HepG2 (cell line): ENCODE measurements around the gene SYNE3. TPM values are rescaled to one million over a fixed set of nuclear protein-coding genes. Genes with fewer than 3 reads are reported as not detected.

Experiments
- CBX5 ChIP-seq: sonication (generic); formaldehyde crosslinking; IDR thresholded peaks from 2 replicates; pipeline ENCODE4 v1.4.0; 2020; ENCODE audit warnings: missing genetic modification reagents, borderline replicate concordance
- CEBPG ChIP-seq: IDR thresholded peaks from 2 replicates; pipeline ENCODE4 v1.6.1; 2016
- HIVEP1 ChIP-seq: sonication (generic); formaldehyde crosslinking; IDR thresholded peaks from 2 replicates; pipeline ENCODE4 v1.4.0; 2020; ENCODE audit warnings: mild to moderate bottlenecking, missing genetic modification reagents
- NCOA5 ChIP-seq: sonication (generic); formaldehyde crosslinking; IDR thresholded peaks from 2 replicates; pipeline ENCODE4 v1.4.0; 2020; ENCODE audit warnings: missing genetic modification reagents
- POLR2AphosphoS5 ChIP-seq: IDR thresholded peaks from 2 replicates; pipeline ENCODE4 v1.6.1; 2012; ENCODE audit warnings: low read depth, low read length
- SRSF9 ChIP-seq: fragments of 200-400 bp; formaldehyde crosslinking; IDR thresholded peaks from 2 replicates; pipeline ENCODE4 v1.6.1; 2018; ENCODE audit warnings: borderline replicate concordance, mild to moderate bottlenecking, low read depth, low read length; ENCODE audit not compliant: insufficient read depth, poor library complexity, severe bottlenecking
- TARDBP ChIP-seq: sonication (generic); formaldehyde crosslinking; IDR thresholded peaks from 2 replicates; pipeline ENCODE4 v1.8.0; 2022; ENCODE audit warnings: mild to moderate bottlenecking, missing genetic modification reagents
- TBX3 ChIP-seq: fragments of 450-650 bp; IDR thresholded peaks from 2 replicates; pipeline ENCODE4 v1.6.1; 2017; ENCODE audit warnings: antibody characterized with exemption, mild to moderate bottlenecking, inconsistent platforms, borderline replicate concordance
- ZNF253 ChIP-seq: sonication (generic); formaldehyde crosslinking; IDR thresholded peaks from 2 replicates; pipeline ENCODE4 v1.8.0; 2022; ENCODE audit warnings: mild to moderate bottlenecking, missing genetic modification reagents, borderline replicate concordance
- ZSCAN21 ChIP-seq: sonication (generic); formaldehyde crosslinking; IDR thresholded peaks from 2 replicates; pipeline ENCODE4 v1.8.0; 2022; ENCODE audit warnings: mild to moderate bottlenecking, missing genetic modification reagents, moderate library complexity, borderline replicate concordance
- polyA plus RNA-seq, 8 experiments: library from polyadenylated mRNA; depleted of rRNA in 3 of 8; stranded (reverse) in 7 of 8; unstranded in 1 of 8; fragments of >200 nt; fragmentation: Illumina TruSeq in 4 of 8; extraction: Trizol in 4 of 8; gene quantifications; 2 replicates each; pipeline versions ENCODE4 v1.2.1 to v1.2.3, GENCODE V29; 2011 to 2016; ENCODE audit warnings: low read depth in 4 of 8, missing spikeins in 1 of 8, mixed read lengths in 1 of 8; ENCODE audit not compliant: insufficient read depth in 1 of 8
- total RNA-seq, 5 experiments: library from RNA; depleted of rRNA; stranded (reverse); fragments of >200 nt; fragmentation: Illumina TruSeq; extraction: Trizol; gene quantifications; 2 replicates each; pipeline ENCODE4 v1.2.3, GENCODE V29; 2016; ENCODE audit warnings: low read depth in 1 of 5
- TF ChIP-seq, protein P1 (sequence below): sonication (generic); formaldehyde crosslinking; IDR thresholded peaks from 2 replicates; pipeline ENCODE4 v1.5.0; 2020; ENCODE audit warnings: mild to moderate bottlenecking, missing genetic modification reagents
- TF ChIP-seq, protein P2 (sequence below): sonication (generic); formaldehyde crosslinking; IDR thresholded peaks from 2 replicates; pipeline ENCODE4 v1.9.0; 2021; ENCODE audit warnings: missing genetic modification reagents, borderline replicate concordance
- TF ChIP-seq, protein P3 (sequence below): sonication (generic); formaldehyde crosslinking; IDR thresholded peaks from 2 replicates; pipeline ENCODE4 v1.4.0; 2020; ENCODE audit warnings: mild to moderate bottlenecking, missing genetic modification reagents, borderline replicate concordance
- TF ChIP-seq, protein P4 (sequence below): sonication (generic); formaldehyde crosslinking; IDR thresholded peaks from 2 replicates; pipeline ENCODE4 v1.5.0; 2020; ENCODE audit warnings: mild to moderate bottlenecking, missing genetic modification reagents, borderline replicate concordance

The SYNE3 gene
- total and polyA plus RNA-seq, 2 of the 13 experiments (the other 11 are each of a cell fraction or from before 2014, with no cell fraction given): 7.8 to 8.0 TPM

GRCh38 chr14:95524706-95525512 is 8.5 kb upstream of the SYNE3 start (continued):
- TF ChIP-seq, protein P1, sequence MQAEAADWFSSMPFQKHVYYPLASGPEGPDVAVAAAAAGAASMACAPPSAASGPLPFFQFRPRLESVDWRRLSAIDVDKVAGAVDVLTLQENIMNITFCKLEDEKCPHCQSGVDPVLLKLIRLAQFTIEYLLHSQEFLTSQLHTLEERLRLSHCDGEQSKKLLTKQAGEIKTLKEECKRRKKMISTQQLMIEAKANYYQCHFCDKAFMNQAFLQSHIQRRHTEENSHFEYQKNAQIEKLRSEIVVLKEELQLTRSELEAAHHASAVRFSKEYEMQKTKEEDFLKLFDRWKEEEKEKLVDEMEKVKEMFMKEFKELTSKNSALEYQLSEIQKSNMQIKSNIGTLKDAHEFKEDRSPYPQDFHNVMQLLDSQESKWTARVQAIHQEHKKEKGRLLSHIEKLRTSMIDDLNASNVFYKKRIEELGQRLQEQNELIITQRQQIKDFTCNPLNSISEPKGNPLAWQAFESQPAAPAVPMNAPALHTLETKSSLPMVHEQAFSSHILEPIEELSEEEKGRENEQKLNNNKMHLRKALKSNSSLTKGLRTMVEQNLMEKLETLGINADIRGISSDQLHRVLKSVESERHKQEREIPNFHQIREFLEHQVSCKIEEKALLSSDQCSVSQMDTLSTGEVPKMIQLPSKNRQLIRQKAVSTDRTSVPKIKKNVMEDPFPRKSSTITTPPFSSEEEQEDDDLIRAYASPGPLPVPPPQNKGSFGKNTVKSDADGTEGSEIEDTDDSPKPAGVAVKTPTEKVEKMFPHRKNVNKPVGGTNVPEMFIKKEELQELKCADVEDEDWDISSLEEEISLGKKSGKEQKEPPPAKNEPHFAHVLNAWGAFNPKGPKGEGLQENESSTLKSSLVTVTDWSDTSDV: no peak
- TF ChIP-seq, protein P2, sequence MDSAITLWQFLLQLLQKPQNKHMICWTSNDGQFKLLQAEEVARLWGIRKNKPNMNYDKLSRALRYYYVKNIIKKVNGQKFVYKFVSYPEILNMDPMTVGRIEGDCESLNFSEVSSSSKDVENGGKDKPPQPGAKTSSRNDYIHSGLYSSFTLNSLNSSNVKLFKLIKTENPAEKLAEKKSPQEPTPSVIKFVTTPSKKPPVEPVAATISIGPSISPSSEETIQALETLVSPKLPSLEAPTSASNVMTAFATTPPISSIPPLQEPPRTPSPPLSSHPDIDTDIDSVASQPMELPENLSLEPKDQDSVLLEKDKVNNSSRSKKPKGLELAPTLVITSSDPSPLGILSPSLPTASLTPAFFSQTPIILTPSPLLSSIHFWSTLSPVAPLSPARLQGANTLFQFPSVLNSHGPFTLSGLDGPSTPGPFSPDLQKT (CRISPR knock-in tag): no peak
- TF ChIP-seq, protein P3, sequence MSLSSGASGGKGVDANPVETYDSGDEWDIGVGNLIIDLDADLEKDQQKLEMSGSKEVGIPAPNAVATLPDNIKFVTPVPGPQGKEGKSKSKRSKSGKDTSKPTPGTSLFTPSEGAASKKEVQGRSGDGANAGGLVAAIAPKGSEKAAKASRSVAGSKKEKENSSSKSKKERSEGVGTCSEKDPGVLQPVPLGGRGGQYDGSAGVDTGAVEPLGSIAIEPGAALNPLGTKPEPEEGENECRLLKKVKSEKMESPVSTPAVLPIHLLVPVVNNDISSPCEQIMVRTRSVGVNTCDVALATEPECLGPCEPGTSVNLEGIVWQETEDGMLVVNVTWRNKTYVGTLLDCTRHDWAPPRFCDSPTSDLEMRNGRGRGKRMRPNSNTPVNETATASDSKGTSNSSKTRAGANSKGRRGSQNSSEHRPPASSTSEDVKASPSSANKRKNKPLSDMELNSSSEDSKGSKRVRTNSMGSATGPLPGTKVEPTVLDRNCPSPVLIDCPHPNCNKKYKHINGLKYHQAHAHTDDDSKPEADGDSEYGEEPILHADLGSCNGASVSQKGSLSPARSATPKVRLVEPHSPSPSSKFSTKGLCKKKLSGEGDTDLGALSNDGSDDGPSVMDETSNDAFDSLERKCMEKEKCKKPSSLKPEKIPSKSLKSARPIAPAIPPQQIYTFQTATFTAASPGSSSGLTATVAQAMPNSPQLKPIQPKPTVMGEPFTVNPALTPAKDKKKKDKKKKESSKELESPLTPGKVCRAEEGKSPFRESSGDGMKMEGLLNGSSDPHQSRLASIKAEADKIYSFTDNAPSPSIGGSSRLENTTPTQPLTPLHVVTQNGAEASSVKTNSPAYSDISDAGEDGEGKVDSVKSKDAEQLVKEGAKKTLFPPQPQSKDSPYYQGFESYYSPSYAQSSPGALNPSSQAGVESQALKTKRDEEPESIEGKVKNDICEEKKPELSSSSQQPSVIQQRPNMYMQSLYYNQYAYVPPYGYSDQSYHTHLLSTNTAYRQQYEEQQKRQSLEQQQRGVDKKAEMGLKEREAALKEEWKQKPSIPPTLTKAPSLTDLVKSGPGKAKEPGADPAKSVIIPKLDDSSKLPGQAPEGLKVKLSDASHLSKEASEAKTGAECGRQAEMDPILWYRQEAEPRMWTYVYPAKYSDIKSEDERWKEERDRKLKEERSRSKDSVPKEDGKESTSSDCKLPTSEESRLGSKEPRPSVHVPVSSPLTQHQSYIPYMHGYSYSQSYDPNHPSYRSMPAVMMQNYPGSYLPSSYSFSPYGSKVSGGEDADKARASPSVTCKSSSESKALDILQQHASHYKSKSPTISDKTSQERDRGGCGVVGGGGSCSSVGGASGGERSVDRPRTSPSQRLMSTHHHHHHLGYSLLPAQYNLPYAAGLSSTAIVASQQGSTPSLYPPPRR (CRISPR knock-in tag): peak; percentile 89
- no peak for TF ChIP-seq NCOA5 (CRISPR knock-in tag)
- no peak for TF ChIP-seq SRSF9
- peak; percentile 56; the same call in 1 of the 2 replicates for TF ChIP-seq POLR2AphosphoS5
- TF ChIP-seq ZSCAN21 (CRISPR knock-in tag): 0 out of 2 replicates have a peak, but pooled peaks have one; percentile 3
- TF ChIP-seq TBX3: peak; percentile 54; the same call in 1 of the 2 replicates
- peak; percentile 72; the same call in 1 of the 2 replicates for TF ChIP-seq TARDBP (CRISPR knock-in tag)
- TF ChIP-seq ZNF253 (CRISPR knock-in tag): no peak
- TF ChIP-seq HIVEP1 (CRISPR knock-in tag): 0 out of 2 replicates have a peak, but pooled peaks have one; percentile 37
- peak; percentile 100 for TF ChIP-seq CEBPG (CRISPR knock-in tag)
- TF ChIP-seq CBX5 (CRISPR knock-in tag): peak; percentile 87; the same call in 1 of the 2 replicates
- TF ChIP-seq, protein P4, sequence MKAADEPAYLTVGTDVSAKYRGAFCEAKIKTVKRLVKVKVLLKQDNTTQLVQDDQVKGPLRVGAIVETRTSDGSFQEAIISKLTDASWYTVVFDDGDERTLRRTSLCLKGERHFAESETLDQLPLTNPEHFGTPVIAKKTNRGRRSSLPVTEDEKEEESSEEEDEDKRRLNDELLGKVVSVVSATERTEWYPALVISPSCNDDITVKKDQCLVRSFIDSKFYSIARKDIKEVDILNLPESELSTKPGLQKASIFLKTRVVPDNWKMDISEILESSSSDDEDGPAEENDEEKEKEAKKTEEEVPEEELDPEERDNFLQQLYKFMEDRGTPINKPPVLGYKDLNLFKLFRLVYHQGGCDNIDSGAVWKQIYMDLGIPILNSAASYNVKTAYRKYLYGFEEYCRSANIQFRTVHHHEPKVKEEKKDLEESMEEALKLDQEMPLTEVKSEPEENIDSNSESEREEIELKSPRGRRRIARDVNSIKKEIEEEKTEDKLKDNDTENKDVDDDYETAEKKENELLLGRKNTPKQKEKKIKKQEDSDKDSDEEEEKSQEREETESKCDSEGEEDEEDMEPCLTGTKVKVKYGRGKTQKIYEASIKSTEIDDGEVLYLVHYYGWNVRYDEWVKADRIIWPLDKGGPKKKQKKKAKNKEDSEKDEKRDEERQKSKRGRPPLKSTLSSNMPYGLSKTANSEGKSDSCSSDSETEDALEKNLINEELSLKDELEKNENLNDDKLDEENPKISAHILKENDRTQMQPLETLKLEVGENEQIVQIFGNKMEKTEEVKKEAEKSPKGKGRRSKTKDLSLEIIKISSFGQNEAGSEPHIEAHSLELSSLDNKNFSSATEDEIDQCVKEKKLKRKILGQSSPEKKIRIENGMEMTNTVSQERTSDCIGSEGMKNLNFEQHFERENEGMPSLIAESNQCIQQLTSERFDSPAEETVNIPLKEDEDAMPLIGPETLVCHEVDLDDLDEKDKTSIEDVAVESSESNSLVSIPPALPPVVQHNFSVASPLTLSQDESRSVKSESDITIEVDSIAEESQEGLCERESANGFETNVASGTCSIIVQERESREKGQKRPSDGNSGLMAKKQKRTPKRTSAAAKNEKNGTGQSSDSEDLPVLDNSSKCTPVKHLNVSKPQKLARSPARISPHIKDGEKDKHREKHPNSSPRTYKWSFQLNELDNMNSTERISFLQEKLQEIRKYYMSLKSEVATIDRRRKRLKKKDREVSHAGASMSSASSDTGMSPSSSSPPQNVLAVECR (CRISPR knock-in tag): peak; percentile 84; the same call in 1 of the 2 replicates
